HG02852 (cell line): ENCODE data around the gene CENPC.
"Not testable (repeated sequence)": the region's sequence is repeated elsewhere in the genome, so short reads cannot be mapped to it uniquely, and the experiment has no call there.

ENCODE experiments used
- ATAC-seq: cut with Tn5 transposase; IDR thresholded peaks from one replicate; pipeline ENCODE4 v1.9.1; 2021; ENCODE audit warnings: mild to moderate bottlenecking, moderate library complexity; ENCODE audit not compliant: unreplicated experiment

The CENPC gene

GRCh38 chr4:67470871-67471270, 74.4 kb downstream of the CENPC start:
- ATAC-seq, result no peak

- no peak for ATAC-seq
These were observed 76.5 kb downstream of the CENPC start for GRCh38 chr4:67468830-67469229.

- no peak for ATAC-seq
These were observed 78.6 kb downstream of the CENPC start for GRCh38 chr4:67466751-67467150.

- no peak for ATAC-seq
These were observed 79.6 kb downstream of the CENPC start for GRCh38 chr4:67465763-67466052.

- no peak for ATAC-seq
These were observed 80.1 kb downstream of the CENPC start for GRCh38 chr4:67465032-67465762.

- ATAC-seq, result no peak
These were observed 84.7 kb downstream of the CENPC start for GRCh38 chr4:67460574-67460973.

GRCh38 chr4:67459164-67459563, 86.1 kb downstream of the CENPC start:
- no peak for ATAC-seq

- ATAC-seq, result no peak
These were observed 88.6 kb downstream of the CENPC start for GRCh38 chr4:67456577-67457196.

GRCh38 chr4:67452846-67453205, 92.5 kb downstream of the CENPC start:
- not testable (repeated sequence) for ATAC-seq

GRCh38 chr4:67452100-67452845, 93.0 kb downstream of the CENPC start:
- no peak for ATAC-seq

GRCh38 chr4:67451464-67451863, 93.8 kb downstream of the CENPC start:
- ATAC-seq, result no peak

- no peak for ATAC-seq
These were observed 96.7 kb downstream of the CENPC start for GRCh38 chr4:67448621-67449020.

- no peak for ATAC-seq
These were observed 97.4 kb downstream of the CENPC start for GRCh38 chr4:67447873-67448272.

GRCh38 chr4:67446811-67447210, 98.5 kb downstream of the CENPC start:
- ATAC-seq, result no peak

- ATAC-seq, result not testable (repeated sequence)
These were observed 99.4 kb downstream of the CENPC start for GRCh38 chr4:67445881-67446280.

GRCh38 chr4:67438975-67439374, 106.3 kb downstream of the CENPC start:
- no peak for ATAC-seq

- ATAC-seq, result no peak
These were observed 107.2 kb downstream of the CENPC start for GRCh38 chr4:67437974-67438713.

GRCh38 chr4:67436742-67437141, 108.6 kb downstream of the CENPC start:
- peak; percentile 52 for ATAC-seq

- ATAC-seq, result no peak
These were observed 114.3 kb downstream of the CENPC start for GRCh38 chr4:67430989-67431388.

- no peak for ATAC-seq
These were observed 116.5 kb downstream of the CENPC start for GRCh38 chr4:67428819-67429218.
